ENCODE data around the gene TMCC3. TPM values are rescaled to one million over a fixed set of nuclear protein-coding genes. Genes with fewer than 3 reads are reported as not detected.

TMCC3 gene
- total and polyA plus RNA-seq, 2 experiments from 2014 or later = 1.4 to 3.6 TPM

GRCh38 chr12:94589591-94590001 lies 60.8 kb downstream of the TMCC3 start:
- no peak for DNase-seq (ENCODE audit: low spot score)
- no peak overlapping the region for H3K4me3 ChIP-seq
- Mint-ChIP-seq H3K36me3 (ENCODE audit: low read depth) (no peaks in the 10 kb centered on the region), H3K27ac (no peak overlapping the region), H3K4me3 (no peak overlapping the region), H3K9me3 (no peaks in the 10 kb centered on the region), H3K27me3 (ENCODE audit: insufficient read depth, low read depth, poor library complexity) (peaks cover 3% of the 10 kb centered on the region), H3K4me1 (peaks cover 12% of the 10 kb centered on the region)
- no peak overlapping the region for H2AFZ ChIP-seq
- ATAC-seq = no peak
- no peaks in the 10 kb centered on the region for H3K9me2 ChIP-seq (ENCODE audit: insufficient read depth)
- H3F3A ChIP-seq (replicated peaks; ENCODE audit: low read depth) = no peaks in the 10 kb centered on the region
- TF ChIP-seq EZH2 (IDR thresholded peaks at IDR 0.05; ENCODE audit: low read depth, unreplicated experiment) = no peak
- TF ChIP-seq ZNF331 (CRISPR knock-in tag; IDR thresholded peaks at IDR 0.05; ENCODE audit: low read depth) = no peak
- TF ChIP-seq, protein P1, sequence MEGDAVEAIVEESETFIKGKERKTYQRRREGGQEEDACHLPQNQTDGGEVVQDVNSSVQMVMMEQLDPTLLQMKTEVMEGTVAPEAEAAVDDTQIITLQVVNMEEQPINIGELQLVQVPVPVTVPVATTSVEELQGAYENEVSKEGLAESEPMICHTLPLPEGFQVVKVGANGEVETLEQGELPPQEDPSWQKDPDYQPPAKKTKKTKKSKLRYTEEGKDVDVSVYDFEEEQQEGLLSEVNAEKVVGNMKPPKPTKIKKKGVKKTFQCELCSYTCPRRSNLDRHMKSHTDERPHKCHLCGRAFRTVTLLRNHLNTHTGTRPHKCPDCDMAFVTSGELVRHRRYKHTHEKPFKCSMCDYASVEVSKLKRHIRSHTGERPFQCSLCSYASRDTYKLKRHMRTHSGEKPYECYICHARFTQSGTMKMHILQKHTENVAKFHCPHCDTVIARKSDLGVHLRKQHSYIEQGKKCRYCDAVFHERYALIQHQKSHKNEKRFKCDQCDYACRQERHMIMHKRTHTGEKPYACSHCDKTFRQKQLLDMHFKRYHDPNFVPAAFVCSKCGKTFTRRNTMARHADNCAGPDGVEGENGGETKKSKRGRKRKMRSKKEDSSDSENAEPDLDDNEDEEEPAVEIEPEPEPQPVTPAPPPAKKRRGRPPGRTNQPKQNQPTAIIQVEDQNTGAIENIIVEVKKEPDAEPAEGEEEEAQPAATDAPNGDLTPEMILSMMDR (conservative IDR thresholded peaks at IDR 0.05; ENCODE audit: low read depth in 2 of 2) = no peak
- TF ChIP-seq, protein P2, sequence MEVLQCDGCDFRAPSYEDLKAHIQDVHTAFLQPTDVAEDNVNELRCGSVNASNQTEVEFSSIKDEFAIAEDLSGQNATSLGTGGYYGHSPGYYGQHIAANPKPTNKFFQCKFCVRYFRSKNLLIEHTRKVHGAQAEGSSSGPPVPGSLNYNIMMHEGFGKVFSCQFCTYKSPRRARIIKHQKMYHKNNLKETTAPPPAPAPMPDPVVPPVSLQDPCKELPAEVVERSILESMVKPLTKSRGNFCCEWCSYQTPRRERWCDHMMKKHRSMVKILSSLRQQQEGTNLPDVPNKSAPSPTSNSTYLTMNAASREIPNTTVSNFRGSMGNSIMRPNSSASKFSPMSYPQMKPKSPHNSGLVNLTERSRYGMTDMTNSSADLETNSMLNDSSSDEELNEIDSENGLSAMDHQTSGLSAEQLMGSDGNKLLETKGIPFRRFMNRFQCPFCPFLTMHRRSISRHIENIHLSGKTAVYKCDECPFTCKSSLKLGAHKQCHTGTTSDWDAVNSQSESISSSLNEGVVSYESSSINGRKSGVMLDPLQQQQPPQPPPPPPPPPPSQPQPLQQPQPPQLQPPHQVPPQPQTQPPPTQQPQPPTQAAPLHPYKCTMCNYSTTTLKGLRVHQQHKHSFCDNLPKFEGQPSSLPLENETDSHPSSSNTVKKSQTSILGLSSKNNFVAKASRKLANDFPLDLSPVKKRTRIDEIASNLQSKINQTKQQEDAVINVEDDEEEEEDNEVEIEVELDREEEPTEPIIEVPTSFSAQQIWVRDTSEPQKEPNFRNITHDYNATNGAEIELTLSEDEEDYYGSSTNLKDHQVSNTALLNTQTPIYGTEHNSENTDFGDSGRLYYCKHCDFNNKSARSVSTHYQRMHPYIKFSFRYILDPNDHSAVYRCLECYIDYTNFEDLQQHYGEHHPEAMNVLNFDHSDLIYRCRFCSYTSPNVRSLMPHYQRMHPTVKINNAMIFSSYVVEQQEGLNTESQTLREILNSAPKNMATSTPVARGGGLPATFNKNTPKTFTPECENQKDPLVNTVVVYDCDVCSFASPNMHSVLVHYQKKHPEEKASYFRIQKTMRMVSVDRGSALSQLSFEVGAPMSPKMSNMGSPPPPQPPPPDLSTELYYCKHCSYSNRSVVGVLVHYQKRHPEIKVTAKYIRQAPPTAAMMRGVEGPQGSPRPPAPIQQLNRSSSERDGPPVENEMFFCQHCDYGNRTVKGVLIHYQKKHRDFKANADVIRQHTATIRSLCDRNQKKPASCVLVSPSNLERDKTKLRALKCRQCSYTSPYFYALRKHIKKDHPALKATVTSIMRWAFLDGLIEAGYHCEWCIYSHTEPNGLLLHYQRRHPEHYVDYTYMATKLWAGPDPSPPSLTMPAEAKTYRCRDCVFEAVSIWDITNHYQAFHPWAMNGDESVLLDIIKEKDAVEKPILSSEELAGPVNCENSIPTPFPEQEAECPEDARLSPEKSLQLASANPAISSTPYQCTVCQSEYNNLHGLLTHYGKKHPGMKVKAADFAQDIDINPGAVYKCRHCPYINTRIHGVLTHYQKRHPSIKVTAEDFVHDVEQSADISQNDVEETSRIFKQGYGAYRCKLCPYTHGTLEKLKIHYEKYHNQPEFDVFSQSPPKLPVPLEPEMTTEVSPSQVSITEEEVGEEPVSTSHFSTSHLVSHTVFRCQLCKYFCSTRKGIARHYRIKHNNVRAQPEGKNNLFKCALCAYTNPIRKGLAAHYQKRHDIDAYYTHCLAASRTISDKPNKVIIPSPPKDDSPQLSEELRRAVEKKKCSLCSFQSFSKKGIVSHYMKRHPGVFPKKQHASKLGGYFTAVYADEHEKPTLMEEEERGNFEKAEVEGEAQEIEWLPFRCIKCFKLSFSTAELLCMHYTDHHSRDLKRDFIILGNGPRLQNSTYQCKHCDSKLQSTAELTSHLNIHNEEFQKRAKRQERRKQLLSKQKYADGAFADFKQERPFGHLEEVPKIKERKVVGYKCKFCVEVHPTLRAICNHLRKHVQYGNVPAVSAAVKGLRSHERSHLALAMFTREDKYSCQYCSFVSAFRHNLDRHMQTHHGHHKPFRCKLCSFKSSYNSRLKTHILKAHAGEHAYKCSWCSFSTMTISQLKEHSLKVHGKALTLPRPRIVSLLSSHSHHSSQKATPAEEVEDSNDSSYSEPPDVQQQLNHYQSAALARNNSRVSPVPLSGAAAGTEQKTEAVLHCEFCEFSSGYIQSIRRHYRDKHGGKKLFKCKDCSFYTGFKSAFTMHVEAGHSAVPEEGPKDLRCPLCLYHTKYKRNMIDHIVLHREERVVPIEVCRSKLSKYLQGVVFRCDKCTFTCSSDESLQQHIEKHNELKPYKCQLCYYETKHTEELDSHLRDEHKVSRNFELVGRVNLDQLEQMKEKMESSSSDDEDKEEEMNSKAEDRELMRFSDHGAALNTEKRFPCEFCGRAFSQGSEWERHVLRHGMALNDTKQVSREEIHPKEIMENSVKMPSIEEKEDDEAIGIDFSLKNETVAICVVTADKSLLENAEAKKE (CRISPR knock-in tag; IDR thresholded peaks at IDR 0.05) = no peak
- TF ChIP-seq, protein P3, sequence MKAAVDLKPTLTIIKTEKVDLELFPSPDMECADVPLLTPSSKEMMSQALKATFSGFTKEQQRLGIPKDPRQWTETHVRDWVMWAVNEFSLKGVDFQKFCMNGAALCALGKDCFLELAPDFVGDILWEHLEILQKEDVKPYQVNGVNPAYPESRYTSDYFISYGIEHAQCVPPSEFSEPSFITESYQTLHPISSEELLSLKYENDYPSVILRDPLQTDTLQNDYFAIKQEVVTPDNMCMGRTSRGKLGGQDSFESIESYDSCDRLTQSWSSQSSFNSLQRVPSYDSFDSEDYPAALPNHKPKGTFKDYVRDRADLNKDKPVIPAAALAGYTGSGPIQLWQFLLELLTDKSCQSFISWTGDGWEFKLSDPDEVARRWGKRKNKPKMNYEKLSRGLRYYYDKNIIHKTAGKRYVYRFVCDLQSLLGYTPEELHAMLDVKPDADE (IDR thresholded peaks at IDR 0.05) = no peak
- TF ChIP-seq NANOG (IDR thresholded peaks at IDR 0.05; ENCODE audit: borderline replicate concordance) = no peak
- no peak for TF ChIP-seq EZH2phosphoT487 (IDR thresholded peaks at IDR 0.05; ENCODE audit: unreplicated experiment)
- no peak for TF ChIP-seq ZNF114 (CRISPR knock-in tag; IDR thresholded peaks at IDR 0.05)
- TF ChIP-seq JUNB (IDR thresholded peaks at IDR 0.05; ENCODE audit: unreplicated experiment) = no peak
- TF ChIP-seq, protein P4, sequence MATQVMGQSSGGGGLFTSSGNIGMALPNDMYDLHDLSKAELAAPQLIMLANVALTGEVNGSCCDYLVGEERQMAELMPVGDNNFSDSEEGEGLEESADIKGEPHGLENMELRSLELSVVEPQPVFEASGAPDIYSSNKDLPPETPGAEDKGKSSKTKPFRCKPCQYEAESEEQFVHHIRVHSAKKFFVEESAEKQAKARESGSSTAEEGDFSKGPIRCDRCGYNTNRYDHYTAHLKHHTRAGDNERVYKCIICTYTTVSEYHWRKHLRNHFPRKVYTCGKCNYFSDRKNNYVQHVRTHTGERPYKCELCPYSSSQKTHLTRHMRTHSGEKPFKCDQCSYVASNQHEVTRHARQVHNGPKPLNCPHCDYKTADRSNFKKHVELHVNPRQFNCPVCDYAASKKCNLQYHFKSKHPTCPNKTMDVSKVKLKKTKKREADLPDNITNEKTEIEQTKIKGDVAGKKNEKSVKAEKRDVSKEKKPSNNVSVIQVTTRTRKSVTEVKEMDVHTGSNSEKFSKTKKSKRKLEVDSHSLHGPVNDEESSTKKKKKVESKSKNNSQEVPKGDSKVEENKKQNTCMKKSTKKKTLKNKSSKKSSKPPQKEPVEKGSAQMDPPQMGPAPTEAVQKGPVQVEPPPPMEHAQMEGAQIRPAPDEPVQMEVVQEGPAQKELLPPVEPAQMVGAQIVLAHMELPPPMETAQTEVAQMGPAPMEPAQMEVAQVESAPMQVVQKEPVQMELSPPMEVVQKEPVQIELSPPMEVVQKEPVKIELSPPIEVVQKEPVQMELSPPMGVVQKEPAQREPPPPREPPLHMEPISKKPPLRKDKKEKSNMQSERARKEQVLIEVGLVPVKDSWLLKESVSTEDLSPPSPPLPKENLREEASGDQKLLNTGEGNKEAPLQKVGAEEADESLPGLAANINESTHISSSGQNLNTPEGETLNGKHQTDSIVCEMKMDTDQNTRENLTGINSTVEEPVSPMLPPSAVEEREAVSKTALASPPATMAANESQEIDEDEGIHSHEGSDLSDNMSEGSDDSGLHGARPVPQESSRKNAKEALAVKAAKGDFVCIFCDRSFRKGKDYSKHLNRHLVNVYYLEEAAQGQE (IDR thresholded peaks at IDR 0.05; ENCODE audit: unreplicated experiment) = no peak
- TF ChIP-seq POLR2AphosphoS5 (IDR thresholded peaks at IDR 0.05; ENCODE audit: low read depth) = no peak
- H4K20me1 ChIP-seq (replicated peaks; ENCODE audit: insufficient read depth) = no peaks in the 10 kb centered on the region
- no peaks in the 10 kb centered on the region for H3K79me2 ChIP-seq (replicated peaks; ENCODE audit: insufficient read depth)
- H3K36me3 ChIP-seq (ENCODE audit: insufficient read depth) = no peaks in the 10 kb centered on the region
- H3K4me1 ChIP-seq (ENCODE audit: insufficient read depth) = no peaks in the 10 kb centered on the region
- H3K27me3 ChIP-seq (ENCODE audit: insufficient read depth) = no peaks in the 10 kb centered on the region
- no peak overlapping the region for H3K4me2 ChIP-seq
- H3K27ac ChIP-seq (ENCODE audit: low read depth) = no peak overlapping the region

Measured in GM23338 (cell line).